Endodermal cell (in vitro differentiated cells): ENCODE data around the gene GSTO2. TPM values are rescaled to one million over a fixed set of nuclear protein-coding genes. Genes with fewer than 3 reads are reported as not detected.
"Not testable (repeated sequence)": the region's sequence is repeated elsewhere in the genome, so short reads cannot be mapped to it uniquely, and the experiment has no call there.

Source experiments
- DNase-seq: peaks from one replicate; pipeline ENCODE4 v3.0.0-alpha.2; 2017
- H3K27ac ChIP-seq: 2 replicates; pipeline ENCODE4 v1.5.1; 2013; ENCODE audit warnings: mild to moderate bottlenecking, low read depth, low read length, moderate library complexity
- H3K27me3 ChIP-seq: 2 replicates; pipeline ENCODE4 v1.6.1; 2013; ENCODE audit warnings: mild to moderate bottlenecking, low read length, moderate library complexity; ENCODE audit not compliant: insufficient read depth, control insufficient read depth, poor library complexity, severe bottlenecking
- H3K36me3 ChIP-seq: 2 replicates; pipeline ENCODE4 v1.7.0; 2013; ENCODE audit warnings: mild to moderate bottlenecking, low read length, moderate library complexity; ENCODE audit not compliant: control insufficient read depth, insufficient read depth
- H3K4me1 ChIP-seq: one replicate; pipeline ENCODE4 v1.7.0; 2013; ENCODE audit warnings: low read length; ENCODE audit not compliant: control insufficient read depth, insufficient read depth
- H3K4me3 ChIP-seq: 2 replicates; pipeline ENCODE4 v1.5.1; 2013; ENCODE audit warnings: mild to moderate bottlenecking, low read length, moderate library complexity
- H3K9ac ChIP-seq: 2 replicates; pipeline ENCODE4 v1.6.1; 2013; ENCODE audit warnings: mild to moderate bottlenecking, low read length, moderate library complexity; ENCODE audit not compliant: poor library complexity, severe bottlenecking; ENCODE audit errors: extremely low read depth
- H3K9me3 ChIP-seq: 2 replicates; pipeline ENCODE4 v1.6.1; 2013; ENCODE audit warnings: mild to moderate bottlenecking, low read length, moderate library complexity; ENCODE audit not compliant: control insufficient read depth
- H3K27ac Mint-ChIP-seq: 2 replicates; pipeline ENCODE4 v1.8.0; 2020; ENCODE audit warnings: mixed read lengths
- H3K27me3 Mint-ChIP-seq: 2 replicates; pipeline ENCODE4 v1.8.0; 2021; ENCODE audit warnings: mild to moderate bottlenecking, mixed read lengths; ENCODE audit not compliant: insufficient read depth
- H3K36me3 Mint-ChIP-seq: 2 replicates; pipeline ENCODE4 v1.8.0; 2020; ENCODE audit warnings: low read depth, mixed read lengths
- H3K4me1 Mint-ChIP-seq: 2 replicates; pipeline ENCODE4 v1.8.0; 2020; ENCODE audit warnings: mixed read lengths
- H3K4me3 Mint-ChIP-seq: 2 replicates; pipeline ENCODE4 v1.8.0; 2020; ENCODE audit warnings: mild to moderate bottlenecking, moderate library complexity, mixed read lengths
- H3K9me3 Mint-ChIP-seq: 2 replicates; pipeline ENCODE4 v1.8.0; 2020; ENCODE audit warnings: mild to moderate bottlenecking, mixed read lengths
- CTCF ChIP-seq: fragments of 200-600 bp; sonication (generic); conservative IDR thresholded peaks from 2 replicates; pipeline ENCODE4 v1.5.0; 2021; ENCODE audit warnings: antibody characterized with exemption, mild to moderate bottlenecking
- WGBS, 2 experiments: methylation state at CpG; one replicate each; pipeline versions ENCODE4 v1.1.5 to v1.1.7; 2013; ENCODE audit warnings: missing lambda C conversion rate in 2 of 2, mixed read lengths in 1 of 2; ENCODE audit not compliant: insufficient coverage in 1 of 2, insufficient read length in 1 of 2; 5-methylcytosine and 5-hydroxymethylcytosine counted together
- total RNA-seq, 2 donors: library from RNA; stranded (reverse); fragmentation: NEBNext Ultra II Directional in 1 of 2; extraction: Animal tissue kit (Norgen Biotek cat#: 25700) in 1 of 2; gene quantifications; 2 replicates in 1 of 2; 3 replicates in 1 of 2; pipeline ENCODE4 v1.2.1, GENCODE V29; 2021

The GSTO2 gene
- total RNA-seq, 2 donors from 2014 or later = 17.8 to 18.8 TPM

- Histone ChIP-seq H3K27me3 (no peaks in the 10 kb centered on the region), H3K4me1 (no peaks in the 10 kb centered on the region), H3K9ac (no peak overlapping the region), H3K4me3 (no peak overlapping the region), H3K9me3 (peaks cover 11% of the 10 kb centered on the region), H3K36me3 (no peaks in the 10 kb centered on the region), H3K27ac (no peak overlapping the region)
- no peak for DNase-seq
- no peak for TF ChIP-seq CTCF
- Mint-ChIP-seq H3K36me3 (peaks cover 20% of the 10 kb centered on the region), H3K4me1 (peaks cover 6% of the 10 kb centered on the region), H3K4me3 (no peak overlapping the region), H3K9me3 (peaks cover 13% of the 10 kb centered on the region), H3K27ac (no peak overlapping the region), H3K27me3 (no peaks in the 10 kb centered on the region)
- 88 to 93% methylated on average over 2 of the region's 2 CpGs for WGBS, 2 experiments
Observed at GRCh38 chr10:104240078-104240477, 28.9 kb upstream of the GSTO2 start.

GRCh38 chr10:104242545-104242944 is 26.4 kb upstream of the GSTO2 start:
- Histone ChIP-seq H3K27ac (no peak overlapping the region), H3K36me3 (no peaks in the 10 kb centered on the region), H3K9ac (no peak overlapping the region), H3K27me3 (no peaks in the 10 kb centered on the region), H3K9me3 (peaks cover 18% of the 10 kb centered on the region), H3K4me1 (no peaks in the 10 kb centered on the region), H3K4me3 (no peak overlapping the region)
- H3K4me1 Mint-ChIP-seq = peaks cover 6% of the 10 kb centered on the region
- DNase-seq = no peak
- H3K4me3 Mint-ChIP-seq = no peak overlapping the region
- TF ChIP-seq CTCF = no peak
- no peak overlapping the region for H3K27ac Mint-ChIP-seq
- H3K36me3 Mint-ChIP-seq = peaks cover 18% of the 10 kb centered on the region
- no peaks in the 10 kb centered on the region for H3K27me3 Mint-ChIP-seq
- peaks cover 23% of the 10 kb centered on the region for H3K9me3 Mint-ChIP-seq

DNA sequence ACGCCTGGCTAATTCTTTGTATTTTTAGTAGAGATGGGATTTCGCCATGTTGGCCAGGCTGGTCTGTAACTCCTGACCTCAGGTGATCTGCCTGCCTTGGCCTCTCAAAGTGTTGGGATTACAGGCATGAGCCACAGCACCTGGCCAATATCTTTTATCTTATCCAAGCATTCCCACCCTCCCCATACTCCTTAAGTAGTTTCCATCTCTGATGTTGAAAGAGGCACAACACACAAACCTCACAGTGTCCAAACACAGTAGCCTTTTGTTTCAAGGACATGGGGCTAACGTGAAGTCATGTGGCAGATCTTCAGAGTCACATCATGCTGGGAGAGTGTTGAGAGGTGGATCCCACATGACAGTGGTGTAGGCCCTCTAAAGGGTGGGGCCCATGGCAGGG is 26.0 kb upstream of the GSTO2 start:
- not testable (repeated sequence) for H3K36me3 ChIP-seq, H3K27ac Mint-ChIP-seq, H3K27me3 ChIP-seq

GRCh38 chr10:104243512-104243911 is 25.5 kb upstream of the GSTO2 start:
- Mint-ChIP-seq H3K27ac (no peak overlapping the region), H3K36me3 (peaks cover 20% of the 10 kb centered on the region), H3K9me3 (peaks cover 30% of the 10 kb centered on the region), H3K4me1 (peaks cover 6% of the 10 kb centered on the region), H3K27me3 (no peaks in the 10 kb centered on the region), H3K4me3 (no peak overlapping the region)
- H3K4me3 ChIP-seq = no peak overlapping the region
- H3K36me3 ChIP-seq = no peaks in the 10 kb centered on the region
- DNase-seq = no peak
- no peak overlapping the region for H3K27ac ChIP-seq
- 93 to 97% methylated on average over 2 to 5 of the region's 5 CpGs for whole genome bisulfite sequencing, 2 experiments
- no peak overlapping the region for H3K9ac ChIP-seq
- no peaks in the 10 kb centered on the region for H3K4me1 ChIP-seq
- no peaks in the 10 kb centered on the region for H3K27me3 ChIP-seq
- no peak for TF ChIP-seq CTCF
- H3K9me3 ChIP-seq = peaks cover 26% of the 10 kb centered on the region

More for the DNA sequence above, 26.0 kb upstream of the GSTO2 start:
- peaks cover 23% of the 10 kb centered on the region for H3K9me3 ChIP-seq
- H3K27ac ChIP-seq, H3K9ac ChIP-seq, H3K27me3 Mint-ChIP-seq, DNase-seq, H3K4me1 Mint-ChIP-seq, H3K4me1 ChIP-seq, H3K4me3 ChIP-seq, H3K4me3 Mint-ChIP-seq: not testable (repeated sequence)
- peaks cover 27% of the 10 kb centered on the region for H3K9me3 Mint-ChIP-seq
- H3K36me3 Mint-ChIP-seq = peaks cover 18% of the 10 kb centered on the region
- WGBS, 2 experiments = 80 to 91% methylated on average over 2 to 3 of the region's 3 CpGs
